Skeletal muscle tissue (tissue), 4 donors: ENCODE measurements around the gene TNFRSF13B. TPM values are rescaled to one million over a fixed set of nuclear protein-coding genes. Genes with fewer than 3 reads are reported as not detected.
"Not testable (repeated sequence)": the region's sequence is repeated elsewhere in the genome, so short reads cannot be mapped to it uniquely, and the experiment has no call there.

Source experiments
- H3K27ac ChIP-seq: one replicate; pipeline ENCODE4 v1.7.0; 2013; ENCODE audit warnings: mild to moderate bottlenecking, low read depth, low read length, inconsistent platforms
- H3K27me3 ChIP-seq, 3 donors: one replicate each; pipeline ENCODE4 v1.7.0; 2013; ENCODE audit warnings: low read length in 3 of 3; ENCODE audit not compliant: control insufficient read depth in 3 of 3, insufficient read depth in 3 of 3
- H3K36me3 ChIP-seq, 3 donors: one replicate each; pipeline ENCODE4 v1.7.0; 2013; ENCODE audit warnings: low read length in 3 of 3; ENCODE audit not compliant: control insufficient read depth in 3 of 3, insufficient read depth in 3 of 3
- H3K4me1 ChIP-seq, 3 donors: one replicate each; pipeline ENCODE4 v1.7.0; 2013; ENCODE audit warnings: low read length in 3 of 3, mild to moderate bottlenecking in 3 of 3; ENCODE audit not compliant: control insufficient read depth in 3 of 3, insufficient read depth in 3 of 3
- H3K4me3 ChIP-seq, 3 donors: one replicate each; pipeline ENCODE4 v1.7.0; 2013; ENCODE audit warnings: low read length in 3 of 3
- H3K9ac ChIP-seq, 3 donors: one replicate each; pipeline ENCODE4 v1.7.0; 2013; ENCODE audit warnings: low read length in 3 of 3, mild to moderate bottlenecking in 3 of 3, moderate library complexity in 2 of 3, low read depth in 1 of 3
- H3K9me3 ChIP-seq, 3 donors: one replicate each; pipeline ENCODE4 v1.7.0; 2013; ENCODE audit warnings: low read length in 3 of 3; ENCODE audit not compliant: control insufficient read depth in 3 of 3
- total RNA-seq: library from RNA; depleted of rRNA; stranded (reverse); fragments of >200 nt; gene quantifications from one replicate; pipeline ENCODE4 v1.2.3, GENCODE V29; 2014
- donor health status: Osteomylitis.

Gene TNFRSF13B
- total RNA-seq, 1 donor from 2014 or later, result not detected

- Histone ChIP-seq H3K9me3 (no peaks in the 10 kb centered on the region), H3K27me3 (peaks cover 0 to 2% (median 0%) of the 10 kb centered on the region in 3 donors), H3K4me1 (peaks cover 0 to 3% (median 0%) of the 10 kb centered on the region in 3 donors), H3K9ac (no peak overlapping the region), H3K27ac (no peak overlapping the region), H3K4me3 (no peak overlapping the region), H3K36me3 (no peaks in the 10 kb centered on the region)
These were observed 60.6 kb downstream of the TNFRSF13B start for GRCh38 chr17:16911141-16911937.

GRCh38 chr17:16910341-16910740 is 61.6 kb downstream of the TNFRSF13B start:
- Histone ChIP-seq H3K27me3 (peaks cover 0 to 2% (median 0%) of the 10 kb centered on the region in 3 donors), H3K27ac (no peak overlapping the region), H3K36me3 (no peaks in the 10 kb centered on the region), H3K9ac (no peak overlapping the region), H3K9me3 (no peaks in the 10 kb centered on the region), H3K4me1 (peaks cover 0 to 3% (median 0%) of the 10 kb centered on the region in 3 donors), H3K4me3 (no peak overlapping the region)

GRCh38 chr17:16909472-16910246 is 62.3 kb downstream of the TNFRSF13B start:
- peaks cover 0 to 2% (median 0%) of the 10 kb centered on the region in 3 donors for H3K27me3 ChIP-seq
- no peak overlapping the region for H3K9ac ChIP-seq
- no peaks in the 10 kb centered on the region for H3K36me3 ChIP-seq
- H3K9me3 ChIP-seq, result no peaks in the 10 kb centered on the region
- H3K27ac ChIP-seq, result no peak overlapping the region
- H3K4me3 ChIP-seq, result no peak overlapping the region
- peaks cover 0 to 3% (median 0%) of the 10 kb centered on the region in 3 donors for H3K4me1 ChIP-seq

- Histone ChIP-seq H3K9ac (no peak overlapping the region), H3K27me3 (peaks cover 0 to 2% (median 0%) of the 10 kb centered on the region in 3 donors), H3K4me1 (peaks cover 0 to 3% (median 0%) of the 10 kb centered on the region in 3 donors), H3K36me3 (no peaks in the 10 kb centered on the region), H3K27ac (no peak overlapping the region), H3K4me3 (no peak overlapping the region), H3K9me3 (no peaks in the 10 kb centered on the region)
These were observed 63.6 kb downstream of the TNFRSF13B start for GRCh38 chr17:16908273-16908672.

GRCh38 chr17:16906680-16907079 is 65.2 kb downstream of the TNFRSF13B start:
- H3K27me3 ChIP-seq, result peaks cover 0 to 2% (median 0%) of the 10 kb centered on the region in 3 donors
- H3K4me1 ChIP-seq, result peaks cover 0 to 3% (median 0%) of the 10 kb centered on the region in 3 donors
- no peak overlapping the region for H3K9ac ChIP-seq
- no peak overlapping the region for H3K27ac ChIP-seq
- H3K36me3 ChIP-seq, result no peaks in the 10 kb centered on the region
- H3K4me3 ChIP-seq, result no peak overlapping the region
- no peaks in the 10 kb centered on the region for H3K9me3 ChIP-seq

- H3K27ac ChIP-seq, result no peak overlapping the region
- no peaks in the 10 kb centered on the region for H3K9me3 ChIP-seq
- no peaks in the 10 kb centered on the region for H3K36me3 ChIP-seq
- peaks cover 0 to 8% (median 5%) of the 10 kb centered on the region in 3 donors for H3K27me3 ChIP-seq
- H3K4me1 ChIP-seq, result no peaks in the 10 kb centered on the region
- H3K4me3 ChIP-seq, result no peak overlapping the region
- H3K9ac ChIP-seq, result no peak overlapping the region
These were observed 66.2 kb downstream of the TNFRSF13B start for GRCh38 chr17:16905593-16906191.

GRCh38 chr17:16903070-16903469 is 68.8 kb downstream of the TNFRSF13B start:
- H3K27me3 ChIP-seq, result peaks cover 3 to 11% (median 9%) of the 10 kb centered on the region in 3 donors
- H3K27ac ChIP-seq, H3K4me3 ChIP-seq, H3K9me3 ChIP-seq, H3K36me3 ChIP-seq, H3K4me1 ChIP-seq, H3K9ac ChIP-seq: not testable (repeated sequence)

GRCh38 chr17:16900288-16900882 is 71.5 kb downstream of the TNFRSF13B start:
- Histone ChIP-seq H3K27ac (no peak overlapping the region), H3K9ac (no peak overlapping the region), H3K36me3 (no peaks in the 10 kb centered on the region), H3K27me3 (peaks cover 3 to 11% (median 9%) of the 10 kb centered on the region in 3 donors), H3K4me3 (no peak overlapping the region), H3K4me1 (no peaks in the 10 kb centered on the region), H3K9me3 (no peaks in the 10 kb centered on the region)

- H3K4me1 ChIP-seq, H3K9me3 ChIP-seq, H3K36me3 ChIP-seq, H3K9ac ChIP-seq, H3K4me3 ChIP-seq, H3K27ac ChIP-seq: not testable (repeated sequence)
- H3K27me3 ChIP-seq, result peaks cover 3 to 11% (median 9%) of the 10 kb centered on the region in 3 donors
These were observed 74.6 kb downstream of the TNFRSF13B start for GRCh38 chr17:16897211-16897896.
